ENCODE results near the gene CLDN11.

The CLDN11 gene

GRCh38 chr3:170405101-170405500 is 13.6 kb upstream of the CLDN11 start:
- Histone ChIP-seq H3K27ac (no peak overlapping the region), H3K36me3 (ENCODE audit: insufficient read depth, low read length) (no peaks in the 10 kb centered on the region), H3K9ac (ENCODE audit: insufficient read length) (no peak overlapping the region), H3K9me3 (ENCODE audit: low read depth, low read length) (no peaks in the 10 kb centered on the region), H3K4me3 (no peak overlapping the region)
- DNase-seq (ENCODE audit: low read depth, low spot score), result no peak
- TF ChIP-seq FOXP2 (optimal IDR thresholded peaks at IDR 0.05; ENCODE audit: control extremely low read depth, extremely low read length, insufficient read depth), result no peak
- TF ChIP-seq POLR2AphosphoS5 (IDR thresholded peaks at IDR 0.05; ENCODE audit: borderline replicate concordance, low read depth, low read length), result no peak
- TF ChIP-seq EZH2 (IDR thresholded peaks at IDR 0.05), result no peak

GRCh38 chr3:170410428-170411029 is 8.1 kb upstream of the CLDN11 start:
- peak; percentile 10 for DNase-seq (ENCODE audit: low read depth, low spot score)
- no peak overlapping the region for H3K9ac ChIP-seq (ENCODE audit: insufficient read length)
- H3K9me3 ChIP-seq (ENCODE audit: low read depth, low read length), result no peaks in the 10 kb centered on the region
- no peak overlapping the region for H3K27ac ChIP-seq
- H3K4me3 ChIP-seq, result no peak overlapping the region
- no peaks in the 10 kb centered on the region for H3K36me3 ChIP-seq (ENCODE audit: insufficient read depth, low read length)
- TF ChIP-seq POLR2AphosphoS5 (IDR thresholded peaks at IDR 0.05; ENCODE audit: borderline replicate concordance, low read depth, low read length) (no peak), EZH2 (IDR thresholded peaks at IDR 0.05) (no peak), FOXP2 (optimal IDR thresholded peaks at IDR 0.05; ENCODE audit: control extremely low read depth, extremely low read length, insufficient read depth) (no peak)

GRCh38 chr3:170413291-170413690 is 5.4 kb upstream of the CLDN11 start:
- Histone ChIP-seq H3K4me3 (no peak overlapping the region), H3K36me3 (ENCODE audit: insufficient read depth, low read length) (no peaks in the 10 kb centered on the region), H3K9ac (ENCODE audit: insufficient read length) (no peak overlapping the region), H3K27ac (no peak overlapping the region), H3K9me3 (ENCODE audit: low read depth, low read length) (no peaks in the 10 kb centered on the region)
- no peak for DNase-seq (ENCODE audit: low read depth, low spot score)
- no peak for TF ChIP-seq EZH2 (IDR thresholded peaks at IDR 0.05)
- no peak for TF ChIP-seq FOXP2 (optimal IDR thresholded peaks at IDR 0.05; ENCODE audit: control extremely low read depth, extremely low read length, insufficient read depth)

GRCh38 chr3:170414202-170414663 is 4.4 kb upstream of the CLDN11 start:
- no peak for TF ChIP-seq POLR2AphosphoS5 (IDR thresholded peaks at IDR 0.05; ENCODE audit: borderline replicate concordance, low read depth, low read length)
- TF ChIP-seq FOXP2 (optimal IDR thresholded peaks at IDR 0.05; ENCODE audit: control extremely low read depth, extremely low read length, insufficient read depth), result no peak
- no peak for TF ChIP-seq EZH2 (IDR thresholded peaks at IDR 0.05)
- H3K36me3 ChIP-seq (ENCODE audit: insufficient read depth, low read length), result no peaks in the 10 kb centered on the region
- peak; percentile 52 for DNase-seq (ENCODE audit: low read depth, low spot score)
- no peak overlapping the region for H3K4me3 ChIP-seq
- no peak overlapping the region for H3K27ac ChIP-seq
- no peak overlapping the region for H3K9ac ChIP-seq (ENCODE audit: insufficient read length)
- H3K9me3 ChIP-seq (ENCODE audit: low read depth, low read length), result no peaks in the 10 kb centered on the region

- no peak overlapping the region for H3K9ac ChIP-seq (ENCODE audit: insufficient read length)
- H3K36me3 ChIP-seq (ENCODE audit: insufficient read depth, low read length), result no peaks in the 10 kb centered on the region
- no peaks in the 10 kb centered on the region for H3K9me3 ChIP-seq (ENCODE audit: low read depth, low read length)
- no peak overlapping the region for H3K4me3 ChIP-seq
- H3K27ac ChIP-seq, result no peak overlapping the region
- no peak for DNase-seq (ENCODE audit: low read depth, low spot score)
- no peak for TF ChIP-seq EZH2 (IDR thresholded peaks at IDR 0.05)
- TF ChIP-seq POLR2AphosphoS5 (IDR thresholded peaks at IDR 0.05; ENCODE audit: borderline replicate concordance, low read depth, low read length), result no peak
- TF ChIP-seq FOXP2 (optimal IDR thresholded peaks at IDR 0.05; ENCODE audit: control extremely low read depth, extremely low read length, insufficient read depth), result no peak
Measured at GRCh38 chr3:170417090-170417489, 1.6 kb upstream of the CLDN11 start.

- Histone ChIP-seq H3K27ac (no peak overlapping the region), H3K36me3 (ENCODE audit: insufficient read depth, low read length) (no peaks in the 10 kb centered on the region), H3K9ac (ENCODE audit: insufficient read length) (no peak overlapping the region), H3K9me3 (ENCODE audit: low read depth, low read length) (no peaks in the 10 kb centered on the region), H3K4me3 (no peak overlapping the region)
- no peak for DNase-seq (ENCODE audit: low read depth, low spot score)
- no peak for TF ChIP-seq EZH2 (IDR thresholded peaks at IDR 0.05)
- TF ChIP-seq FOXP2 (optimal IDR thresholded peaks at IDR 0.05; ENCODE audit: control extremely low read depth, extremely low read length, insufficient read depth), result no peak
- no peak for TF ChIP-seq POLR2AphosphoS5 (IDR thresholded peaks at IDR 0.05; ENCODE audit: borderline replicate concordance, low read depth, low read length)
Measured at GRCh38 chr3:170419557-170420087, 954 bp downstream of the CLDN11 start.

GRCh38 chr3:170420307-170420821 is 1.7 kb downstream of the CLDN11 start:
- DNase-seq (ENCODE audit: low read depth, low spot score), result no peak
- Histone ChIP-seq H3K9ac (ENCODE audit: insufficient read length) (no peak overlapping the region), H3K27ac (no peak overlapping the region), H3K4me3 (no peak overlapping the region), H3K9me3 (ENCODE audit: low read depth, low read length) (no peaks in the 10 kb centered on the region), H3K36me3 (ENCODE audit: insufficient read depth, low read length) (no peaks in the 10 kb centered on the region)
- TF ChIP-seq FOXP2 (optimal IDR thresholded peaks at IDR 0.05; ENCODE audit: control extremely low read depth, extremely low read length, insufficient read depth) (no peak), EZH2 (IDR thresholded peaks at IDR 0.05) (no peak), POLR2AphosphoS5 (IDR thresholded peaks at IDR 0.05; ENCODE audit: borderline replicate concordance, low read depth, low read length) (no peak)

- Histone ChIP-seq H3K9ac (ENCODE audit: insufficient read length) (no peak overlapping the region), H3K4me3 (no peak overlapping the region), H3K9me3 (ENCODE audit: low read depth, low read length) (no peaks in the 10 kb centered on the region), H3K27ac (no peak overlapping the region), H3K36me3 (ENCODE audit: insufficient read depth, low read length) (no peaks in the 10 kb centered on the region)
- no peak for DNase-seq (ENCODE audit: low read depth, low spot score)
- TF ChIP-seq FOXP2 (optimal IDR thresholded peaks at IDR 0.05; ENCODE audit: control extremely low read depth, extremely low read length, insufficient read depth) (no peak), EZH2 (IDR thresholded peaks at IDR 0.05) (no peak), POLR2AphosphoS5 (IDR thresholded peaks at IDR 0.05; ENCODE audit: borderline replicate concordance, low read depth, low read length) (no peak)
Measured at GRCh38 chr3:170421111-170421641, 2.5 kb downstream of the CLDN11 start.

Measured in SK-N-MC (cell line).